Uterus (tissue), 2 donors: ENCODE measurements around the gene CD247.

Experiments used
- POLR2A ChIP-seq, 2 donors: fragments of 450-650 bp; IDR thresholded peaks; one replicate each; pipeline ENCODE4 v1.6.1; 2016; ENCODE audit warnings: antibody characterized with exemption in 2 of 2, mild to moderate bottlenecking in 1 of 2, moderate library complexity in 1 of 2
- TF ChIP-seq, protein P1 (sequence below), 4 experiments: fragments of 200-600 bp in 2 of 4; fragments of 450-650 bp in 2 of 4; sonication (generic) in 2 of 4; IDR thresholded peaks; one replicate each; pipeline ENCODE4 v1.5.1; 2016 to 2019; ENCODE audit warnings: antibody characterized with exemption in 4 of 4, mild to moderate bottlenecking in 2 of 4, moderate library complexity in 1 of 4

DNA sequence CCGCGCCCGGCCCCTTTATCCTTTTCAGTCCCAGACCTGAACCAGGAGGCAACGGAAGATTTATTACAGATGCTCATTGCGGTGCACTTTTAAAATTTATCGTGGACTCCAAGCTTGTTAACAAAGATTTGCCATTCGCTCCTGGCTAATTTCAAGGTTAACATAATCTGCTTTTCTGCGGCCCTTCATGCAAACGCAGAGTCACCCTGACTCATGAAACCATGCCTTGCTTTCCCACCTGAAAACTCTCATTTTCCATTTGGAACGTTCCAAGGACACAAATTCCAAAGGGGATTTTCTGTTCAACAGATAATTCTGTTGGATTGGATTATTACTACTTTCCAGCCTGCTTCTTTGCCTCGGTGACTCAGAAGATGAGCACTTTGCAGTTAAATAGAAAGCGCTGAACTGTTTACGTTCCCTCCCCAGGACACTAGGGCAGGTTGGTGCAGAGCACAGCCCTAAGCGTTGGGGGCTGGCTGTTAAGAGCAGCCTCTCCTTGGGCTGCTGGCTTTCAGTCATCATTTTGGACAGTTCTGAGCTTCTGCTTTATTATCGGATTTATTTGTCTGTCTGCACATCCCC, 51.1 kb downstream of the CD247 start:
- TF ChIP-seq, protein P1, sequence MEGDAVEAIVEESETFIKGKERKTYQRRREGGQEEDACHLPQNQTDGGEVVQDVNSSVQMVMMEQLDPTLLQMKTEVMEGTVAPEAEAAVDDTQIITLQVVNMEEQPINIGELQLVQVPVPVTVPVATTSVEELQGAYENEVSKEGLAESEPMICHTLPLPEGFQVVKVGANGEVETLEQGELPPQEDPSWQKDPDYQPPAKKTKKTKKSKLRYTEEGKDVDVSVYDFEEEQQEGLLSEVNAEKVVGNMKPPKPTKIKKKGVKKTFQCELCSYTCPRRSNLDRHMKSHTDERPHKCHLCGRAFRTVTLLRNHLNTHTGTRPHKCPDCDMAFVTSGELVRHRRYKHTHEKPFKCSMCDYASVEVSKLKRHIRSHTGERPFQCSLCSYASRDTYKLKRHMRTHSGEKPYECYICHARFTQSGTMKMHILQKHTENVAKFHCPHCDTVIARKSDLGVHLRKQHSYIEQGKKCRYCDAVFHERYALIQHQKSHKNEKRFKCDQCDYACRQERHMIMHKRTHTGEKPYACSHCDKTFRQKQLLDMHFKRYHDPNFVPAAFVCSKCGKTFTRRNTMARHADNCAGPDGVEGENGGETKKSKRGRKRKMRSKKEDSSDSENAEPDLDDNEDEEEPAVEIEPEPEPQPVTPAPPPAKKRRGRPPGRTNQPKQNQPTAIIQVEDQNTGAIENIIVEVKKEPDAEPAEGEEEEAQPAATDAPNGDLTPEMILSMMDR (IDR thresholded peaks at IDR 0.05), result no peak
- TF ChIP-seq POLR2A (IDR thresholded peaks at IDR 0.05), result no peak
